GM12864 (cell line): ENCODE results near the gene RNF5.
A peak's percentile ranks its signal among the peaks of the same experiment; 100 is the strongest.

ENCODE experiments used
- DNase-seq: peaks from one replicate; pipeline ENCODE4 v3.0.0-alpha.2; 2011; ENCODE audit warnings: low read depth
- H3K4me3 ChIP-seq: 2 replicates; pipeline ENCODE4 v1.5.1; 2011; ENCODE audit warnings: mild to moderate bottlenecking, low read depth, low read length, control low read depth
- CTCF ChIP-seq: IDR thresholded peaks from 2 replicates; pipeline ENCODE4 v1.5.1; 2011; ENCODE audit warnings: low read depth, mild to moderate bottlenecking, moderate library complexity, low read length, control low read depth, inconsistent platforms; ENCODE audit errors: missing control alignments

The RNF5 gene

GRCh38 chr6:32176476-32177182, 1.6 kb upstream of the RNF5 start:
- no peak for DNase-seq
- no peak for TF ChIP-seq CTCF
- H3K4me3 ChIP-seq, result peak overlapping the region; percentile 65

- DNase-seq, result no peak
- peak overlapping the region; percentile 65 for H3K4me3 ChIP-seq
- no peak for TF ChIP-seq CTCF
Measured at GRCh38 chr6:32177183-32177787, 920 bp upstream of the RNF5 start.

GRCh38 chr6:32178547-32179440, 589 bp downstream of the RNF5 start:
- H3K4me3 ChIP-seq, result peak overlapping the region; percentile 83
- no peak for TF ChIP-seq CTCF
- DNase-seq, result no peak

GRCh38 chr6:32179766-32180405, 1.7 kb downstream of the RNF5 start:
- no peak for DNase-seq
- TF ChIP-seq CTCF, result no peak
- H3K4me3 ChIP-seq, result no peak overlapping the region; the same call in 1 of the 2 replicates

GRCh38 chr6:32181148-32181702, 3.0 kb downstream of the RNF5 start:
- TF ChIP-seq CTCF, result no peak
- DNase-seq, result no peak
- no peak overlapping the region for H3K4me3 ChIP-seq

- no peak for DNase-seq
- H3K4me3 ChIP-seq, result no peak overlapping the region
- no peak for TF ChIP-seq CTCF
Measured at GRCh38 chr6:32181915-32182529, 3.8 kb downstream of the RNF5 start.
